Measurements from ENCODE around the gene PIK3CD. TPM values are rescaled to one million over a fixed set of nuclear protein-coding genes. Genes with fewer than 3 reads are reported as not detected.

PIK3CD gene
- total RNA-seq, 4 donors from 2014 or later, result 4.1 to 11.8 (median 7.7) TPM

DNA sequence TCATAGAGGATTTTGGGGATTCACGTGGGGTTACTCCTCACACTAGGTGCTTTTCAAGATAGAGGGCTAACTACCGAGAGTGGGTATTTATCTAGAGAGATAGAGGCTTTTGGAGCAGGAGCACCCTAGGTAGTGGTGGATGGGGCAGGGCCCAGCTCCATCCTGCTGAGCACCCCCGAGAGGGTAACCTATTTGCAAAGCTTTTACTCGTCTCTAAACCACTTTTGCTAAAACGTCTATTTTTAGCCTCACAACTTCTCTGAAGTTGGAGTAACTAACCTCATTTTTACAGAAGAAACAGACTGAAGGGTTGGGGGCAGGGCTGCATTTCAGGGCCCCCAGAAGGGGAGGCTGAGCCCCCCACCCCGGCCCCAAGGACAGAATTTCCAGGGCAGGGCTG is 12.3 kb upstream of the PIK3CD start:
- no peak for TF ChIP-seq POLR2A (IDR thresholded peaks at IDR 0.05)
- TF ChIP-seq, protein P1, sequence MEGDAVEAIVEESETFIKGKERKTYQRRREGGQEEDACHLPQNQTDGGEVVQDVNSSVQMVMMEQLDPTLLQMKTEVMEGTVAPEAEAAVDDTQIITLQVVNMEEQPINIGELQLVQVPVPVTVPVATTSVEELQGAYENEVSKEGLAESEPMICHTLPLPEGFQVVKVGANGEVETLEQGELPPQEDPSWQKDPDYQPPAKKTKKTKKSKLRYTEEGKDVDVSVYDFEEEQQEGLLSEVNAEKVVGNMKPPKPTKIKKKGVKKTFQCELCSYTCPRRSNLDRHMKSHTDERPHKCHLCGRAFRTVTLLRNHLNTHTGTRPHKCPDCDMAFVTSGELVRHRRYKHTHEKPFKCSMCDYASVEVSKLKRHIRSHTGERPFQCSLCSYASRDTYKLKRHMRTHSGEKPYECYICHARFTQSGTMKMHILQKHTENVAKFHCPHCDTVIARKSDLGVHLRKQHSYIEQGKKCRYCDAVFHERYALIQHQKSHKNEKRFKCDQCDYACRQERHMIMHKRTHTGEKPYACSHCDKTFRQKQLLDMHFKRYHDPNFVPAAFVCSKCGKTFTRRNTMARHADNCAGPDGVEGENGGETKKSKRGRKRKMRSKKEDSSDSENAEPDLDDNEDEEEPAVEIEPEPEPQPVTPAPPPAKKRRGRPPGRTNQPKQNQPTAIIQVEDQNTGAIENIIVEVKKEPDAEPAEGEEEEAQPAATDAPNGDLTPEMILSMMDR (IDR thresholded peaks at IDR 0.05), result no peak
- no peaks in the 10 kb centered on the region for H3K36me3 ChIP-seq
- WGBS, 2 donors, result 63 to 72% methylated on average over 5 of the region's 6 CpGs
- H3K27me3 ChIP-seq, result peaks cover 0 to 11% (median 0%) of the 10 kb centered on the region in 4 donors
- H3K9me3 ChIP-seq, result no peaks in the 10 kb centered on the region
- DNase-seq, result no peak
- H3K27ac ChIP-seq, result no peak overlapping the region
- intact Hi-C loops (cut with DNase I), result no loop called here
- peaks cover under 1 to 15% (median 7%) of the 10 kb centered on the region in 3 donors for H3K4me1 ChIP-seq
- H3K4me3 ChIP-seq, result no peak overlapping the region

- Histone ChIP-seq H3K4me3 (no peak overlapping the region), H3K27me3 (peaks cover 0 to 13% (median 0%) of the 10 kb centered on the region in 4 donors), H3K9me3 (no peaks in the 10 kb centered on the region), H3K36me3 (no peaks in the 10 kb centered on the region), H3K27ac (peak overlapping the region in 3 of 4 donors; percentile 9 to 77 (median 62)), H3K4me1 (peaks cover 4 to 29% (median 11%) of the 10 kb centered on the region in 3 donors)
- TF ChIP-seq, protein P1 (IDR thresholded peaks at IDR 0.05), result no peak
- no peak for TF ChIP-seq POLR2A (IDR thresholded peaks at IDR 0.05)
- DNase-seq, result no peak
- 54 to 56% methylated on average over 5 of the region's 8 CpGs for WGBS, 2 donors
- intact Hi-C loops (cut with DNase I), result no loop called here
Measured at GRCh38 chr1:9643351-9644256, 7.9 kb upstream of the PIK3CD start.

- no peak for DNase-seq
- TF ChIP-seq, protein P1 (IDR thresholded peaks at IDR 0.05), result no peak
- TF ChIP-seq POLR2A (IDR thresholded peaks at IDR 0.05), result no peak
- Histone ChIP-seq H3K36me3 (no peaks in the 10 kb centered on the region), H3K27me3 (peaks cover 0 to 37% (median 2%) of the 10 kb centered on the region in 4 donors), H3K9me3 (no peaks in the 10 kb centered on the region), H3K4me3 (no peak overlapping the region), H3K27ac (no peak overlapping the region), H3K4me1 (peaks cover 4 to 32% (median 12%) of the 10 kb centered on the region in 3 donors)
- 93 to 98% methylated on average over 9 to 11 of the region's 13 CpGs for WGBS, 2 donors
- intact Hi-C loops (cut with DNase I), result no loop called here
Measured at GRCh38 chr1:9646037-9646436, 5.5 kb upstream of the PIK3CD start.

- H3K36me3 ChIP-seq, result no peaks in the 10 kb centered on the region
- no peak overlapping the region for H3K27ac ChIP-seq
- TF ChIP-seq POLR2A (IDR thresholded peaks at IDR 0.05), result no peak
- TF ChIP-seq, protein P1 (IDR thresholded peaks at IDR 0.05), result no peak
- no peaks in the 10 kb centered on the region for H3K9me3 ChIP-seq
- intact Hi-C loops (cut with DNase I), result no loop called here
- no peak for DNase-seq
- no peak overlapping the region for H3K4me3 ChIP-seq
- peaks cover 0 to 47% (median 4%) of the 10 kb centered on the region in 4 donors for H3K27me3 ChIP-seq
- peaks cover 12 to 48% (median 20%) of the 10 kb centered on the region in 3 donors for H3K4me1 ChIP-seq
- 61 to 73% methylated on average over 10 of the region's 10 CpGs for WGBS, 2 donors
Measured at GRCh38 chr1:9648171-9648570, 3.4 kb upstream of the PIK3CD start.

GRCh38 chr1:9649769-9650168 is 1.8 kb upstream of the PIK3CD start:
- Histone ChIP-seq H3K4me3 (no peak overlapping the region), H3K27ac (no peak overlapping the region), H3K27me3 (peaks cover 0 to 59% (median 4%) of the 10 kb centered on the region in 4 donors), H3K4me1 (peaks cover 9 to 35% (median 9%) of the 10 kb centered on the region in 3 donors), H3K36me3 (no peaks in the 10 kb centered on the region), H3K9me3 (no peaks in the 10 kb centered on the region)
- no peak for TF ChIP-seq POLR2A (IDR thresholded peaks at IDR 0.05)
- TF ChIP-seq, protein P1 (IDR thresholded peaks at IDR 0.05), result no peak
- 72 to 80% methylated on average over 1 to 2 of the region's 3 CpGs for WGBS, 2 donors
- intact Hi-C loops (cut with DNase I), result no loop called here
- no peak for DNase-seq

Data from esophagus squamous epithelium (tissue), 5 donors.